Ishikawa (cell line): ENCODE data around the gene SOHLH2.

Experiments
- CEBPB ChIP-seq: IDR thresholded peaks from 2 replicates; pipeline ENCODE4 v1.6.1; 2012
- CREB1 ChIP-seq: IDR thresholded peaks from 2 replicates; pipeline ENCODE4 v1.6.1; 2012; ENCODE audit warnings: low read depth
- EGR1 ChIP-seq: IDR thresholded peaks from 2 replicates; pipeline ENCODE4 v1.6.1; 2012
- EP300 ChIP-seq: IDR thresholded peaks from 2 replicates; pipeline ENCODE4 v1.6.1; 2012; ENCODE audit warnings: borderline replicate concordance
- FOXM1 ChIP-seq: IDR thresholded peaks from 2 replicates; pipeline ENCODE4 v1.6.1; 2012; ENCODE audit warnings: low read depth, borderline replicate concordance
- MAX ChIP-seq: IDR thresholded peaks from 2 replicates; pipeline ENCODE4 v1.6.1; 2012
- NFIC ChIP-seq: IDR thresholded peaks from 2 replicates; pipeline ENCODE4 v1.6.1; 2012
- RAD21 ChIP-seq: IDR thresholded peaks from 2 replicates; pipeline ENCODE4 v1.6.1; 2012; ENCODE audit warnings: low read depth
- REST ChIP-seq: IDR thresholded peaks from 2 replicates; pipeline ENCODE4 v1.6.1; 2012; ENCODE audit warnings: low read depth, mild to moderate bottlenecking
- TAF1 ChIP-seq: IDR thresholded peaks from 2 replicates; pipeline ENCODE4 v1.6.1; 2012; ENCODE audit warnings: low read depth, mild to moderate bottlenecking
- TCF12 ChIP-seq: IDR thresholded peaks from 2 replicates; pipeline ENCODE4 v1.6.1; 2012; ENCODE audit warnings: low read depth
- TEAD4 ChIP-seq: IDR thresholded peaks from 2 replicates; pipeline ENCODE4 v1.6.1; 2012
- USF1 ChIP-seq: IDR thresholded peaks from 2 replicates; pipeline ENCODE4 v1.6.1; 2012
- YY1 ChIP-seq: IDR thresholded peaks from 2 replicates; pipeline ENCODE4 v1.6.1; 2012; ENCODE audit warnings: low read depth
- ZBTB7A ChIP-seq: IDR thresholded peaks from 2 replicates; pipeline ENCODE4 v1.6.1; 2012; ENCODE audit warnings: low read depth

SOHLH2 gene

GRCh38 chr13:36142735-36143134, 71.6 kb downstream of the SOHLH2 start:
- TF ChIP-seq MAX (no peak), YY1 (no peak), CREB1 (no peak), TCF12 (no peak), EGR1 (no peak), TEAD4 (no peak), NFIC (no peak), ZBTB7A (no peak), FOXM1 (no peak), TAF1 (no peak), USF1 (no peak), REST (no peak), EP300 (no peak), RAD21 (no peak), CEBPB (no peak)

GRCh38 chr13:36135876-36136275, 78.5 kb downstream of the SOHLH2 start:
- TF ChIP-seq EP300 = no peak
- no peak for TF ChIP-seq CREB1
- TF ChIP-seq USF1 = no peak
- TF ChIP-seq ZBTB7A = no peak
- no peak for TF ChIP-seq REST
- no peak for TF ChIP-seq NFIC
- no peak for TF ChIP-seq CEBPB
- no peak for TF ChIP-seq RAD21
- TF ChIP-seq TAF1 = no peak
- no peak for TF ChIP-seq TCF12
- TF ChIP-seq YY1 = no peak
- no peak for TF ChIP-seq EGR1
- TF ChIP-seq FOXM1 = no peak
- no peak for TF ChIP-seq MAX

- TF ChIP-seq REST = peak; percentile 70
- no peak for TF ChIP-seq NFIC
These were observed 79.7 kb downstream of the SOHLH2 start for GRCh38 chr13:36134632-36135031.

GRCh38 chr13:36133950-36134626, 80.3 kb downstream of the SOHLH2 start:
- no peak for TF ChIP-seq CEBPB
- no peak for TF ChIP-seq ZBTB7A
- TF ChIP-seq NFIC = no peak
- TF ChIP-seq TEAD4 = no peak
- TF ChIP-seq TAF1 = no peak
- no peak for TF ChIP-seq YY1
- no peak for TF ChIP-seq MAX
- TF ChIP-seq TCF12 = no peak
- TF ChIP-seq USF1 = no peak
- TF ChIP-seq REST = no peak
- TF ChIP-seq FOXM1 = no peak
- no peak for TF ChIP-seq EP300
- no peak for TF ChIP-seq EGR1
- no peak for TF ChIP-seq RAD21
- no peak for TF ChIP-seq CREB1
